IPS-18c (cell line): ENCODE measurements around the gene NR4A1.

Experiments used
- H3K4me3 ChIP-seq: 2 replicates; pipeline ENCODE4 v1.7.0; 2013; ENCODE audit warnings: low read depth, mild to moderate bottlenecking, low read length, moderate library complexity; ENCODE audit not compliant: insufficient read depth
- H3K9me3 ChIP-seq: one replicate; pipeline ENCODE4 v1.6.1; 2013; ENCODE audit warnings: mild to moderate bottlenecking, low read length, moderate library complexity; ENCODE audit not compliant: control insufficient read depth, insufficient read depth

Gene NR4A1

GRCh38 chr12:52052468-52053186, 1.4 kb downstream of the NR4A1 start:
- Histone ChIP-seq H3K4me3 (no peak overlapping the region; the same call in 1 of the 2 replicates), H3K9me3 (peaks cover 5% of the 10 kb centered on the region)

- H3K9me3 ChIP-seq = peaks cover 7% of the 10 kb centered on the region
- no peak overlapping the region for H3K4me3 ChIP-seq
Observed at GRCh38 chr12:52053536-52054209, 2.4 kb downstream of the NR4A1 start.

- H3K4me3 ChIP-seq = no peak overlapping the region
- H3K9me3 ChIP-seq = peaks cover 7% of the 10 kb centered on the region
Observed at GRCh38 chr12:52054231-52054832, 3.1 kb downstream of the NR4A1 start.

- H3K9me3 ChIP-seq = peaks cover 2% of the 10 kb centered on the region
- no peak overlapping the region for H3K4me3 ChIP-seq
Observed at GRCh38 chr12:52054833-52055730, 3.8 kb downstream of the NR4A1 start.

GRCh38 chr12:52055731-52056711, 4.8 kb downstream of the NR4A1 start:
- H3K9me3 ChIP-seq = peaks cover 2% of the 10 kb centered on the region
- no peak overlapping the region for H3K4me3 ChIP-seq

- Histone ChIP-seq H3K9me3 (peaks cover 2% of the 10 kb centered on the region), H3K4me3 (no peak overlapping the region)
Observed at GRCh38 chr12:52056801-52057637, 5.8 kb downstream of the NR4A1 start.

GRCh38 chr12:52057638-52058576, 6.7 kb downstream of the NR4A1 start:
- Histone ChIP-seq H3K4me3 (no peak overlapping the region), H3K9me3 (peaks cover 2% of the 10 kb centered on the region)

DNA sequence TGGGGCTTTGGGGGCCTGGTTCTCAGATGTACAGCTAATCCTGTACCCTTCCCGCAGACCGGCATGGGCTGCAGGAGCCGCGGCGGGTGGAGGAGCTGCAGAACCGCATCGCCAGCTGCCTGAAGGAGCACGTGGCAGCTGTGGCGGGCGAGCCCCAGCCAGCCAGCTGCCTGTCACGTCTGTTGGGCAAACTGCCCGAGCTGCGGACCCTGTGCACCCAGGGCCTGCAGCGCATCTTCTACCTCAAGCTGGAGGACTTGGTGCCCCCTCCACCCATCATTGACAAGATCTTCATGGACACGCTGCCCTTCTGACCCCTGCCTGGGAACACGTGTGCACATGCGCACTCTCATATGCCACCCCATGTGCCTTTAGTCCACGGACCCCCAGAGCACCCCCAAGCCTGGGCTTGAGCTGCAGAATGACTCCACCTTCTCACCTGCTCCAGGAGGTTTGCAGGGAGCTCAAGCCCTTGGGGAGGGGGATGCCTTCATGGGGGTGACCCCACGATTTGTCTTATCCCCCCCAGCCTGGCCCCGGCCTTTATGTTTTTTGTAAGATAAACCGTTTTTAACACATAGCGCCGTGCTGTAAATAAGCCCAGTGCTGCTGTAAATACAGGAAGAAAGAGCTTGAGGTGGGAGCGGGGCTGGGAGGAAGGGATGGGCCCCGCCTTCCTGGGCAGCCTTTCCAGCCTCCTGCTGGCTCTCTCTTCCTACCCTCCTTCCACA, 7.6 kb downstream of the NR4A1 start:
- no peak overlapping the region for H3K4me3 ChIP-seq
- peaks cover 2% of the 10 kb centered on the region for H3K9me3 ChIP-seq

GRCh38 chr12:52059582-52060497, 8.6 kb downstream of the NR4A1 start:
- Histone ChIP-seq H3K4me3 (no peak overlapping the region), H3K9me3 (peaks cover 2% of the 10 kb centered on the region)

DNA sequence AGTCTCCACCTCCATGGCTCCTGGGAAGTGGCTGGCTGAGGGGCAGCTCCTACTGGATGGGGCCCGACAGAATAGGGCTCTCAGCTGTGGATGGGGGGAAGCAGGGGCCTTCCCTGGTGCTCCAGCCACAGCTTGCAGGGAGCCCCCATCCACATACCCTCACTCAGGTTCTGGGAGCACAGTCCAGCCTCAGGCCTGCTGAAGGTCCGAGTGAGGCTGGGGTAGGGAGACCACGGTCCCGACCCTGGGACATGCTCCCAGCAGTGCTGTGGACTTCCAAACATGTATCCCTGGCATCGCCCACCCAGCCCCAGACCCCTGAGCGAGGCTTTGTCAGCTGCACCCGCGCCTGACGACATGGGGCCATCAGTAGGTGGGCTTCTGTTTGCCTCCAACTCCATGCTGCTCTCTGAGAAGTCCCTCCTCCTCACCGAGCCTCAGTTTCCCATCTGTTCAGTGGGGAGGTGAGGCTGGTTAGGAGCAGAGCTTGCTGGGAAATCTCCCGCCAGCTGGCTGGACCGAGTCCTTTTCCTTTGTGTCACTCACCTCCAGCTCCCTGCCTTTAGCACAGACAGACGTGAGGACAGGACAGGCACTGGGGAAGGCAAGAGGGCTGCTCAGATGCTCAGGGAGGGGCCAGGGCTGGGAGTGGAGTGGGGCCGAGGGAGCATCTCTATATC, 9.4 kb downstream of the NR4A1 start:
- H3K9me3 ChIP-seq = peaks cover 2% of the 10 kb centered on the region
- H3K4me3 ChIP-seq = no peak overlapping the region

- Histone ChIP-seq H3K4me3 (no peak overlapping the region), H3K9me3 (peaks cover 2% of the 10 kb centered on the region)
Observed at GRCh38 chr12:52061470-52062166, 10.4 kb downstream of the NR4A1 start.
